ENCODE results near the gene SPOCK2.

Gene SPOCK2

DNA sequence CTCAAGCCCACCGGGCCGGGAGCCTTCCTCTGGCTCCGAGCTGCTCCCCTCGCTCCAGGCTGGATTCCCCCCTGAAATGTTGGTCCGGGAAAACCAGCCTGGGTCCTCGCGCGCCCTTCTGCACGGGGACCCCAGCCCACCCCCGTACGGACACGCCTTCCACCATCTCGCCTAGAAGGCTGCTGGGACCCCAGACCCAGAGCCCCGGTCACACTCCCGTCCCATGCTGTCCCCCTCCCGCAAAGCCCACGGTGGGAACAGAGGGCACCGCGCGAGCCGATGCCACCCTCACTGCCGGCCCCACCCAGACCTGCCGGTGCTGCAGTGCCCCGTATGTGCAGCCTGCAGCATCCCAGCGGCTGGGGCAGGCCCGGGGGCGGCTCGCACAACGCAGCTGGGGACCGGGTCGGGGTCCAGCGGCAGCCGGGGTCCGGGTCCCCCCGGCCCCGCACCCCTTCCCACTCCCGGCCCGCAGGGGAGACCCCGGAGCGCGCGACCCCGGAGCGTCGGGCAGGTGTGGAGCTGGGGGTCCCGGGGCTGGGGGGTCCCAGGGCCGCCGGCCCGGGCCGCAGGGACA is 871 bp downstream of the SPOCK2 start:
- FAIRE-seq = no peak

DNA sequence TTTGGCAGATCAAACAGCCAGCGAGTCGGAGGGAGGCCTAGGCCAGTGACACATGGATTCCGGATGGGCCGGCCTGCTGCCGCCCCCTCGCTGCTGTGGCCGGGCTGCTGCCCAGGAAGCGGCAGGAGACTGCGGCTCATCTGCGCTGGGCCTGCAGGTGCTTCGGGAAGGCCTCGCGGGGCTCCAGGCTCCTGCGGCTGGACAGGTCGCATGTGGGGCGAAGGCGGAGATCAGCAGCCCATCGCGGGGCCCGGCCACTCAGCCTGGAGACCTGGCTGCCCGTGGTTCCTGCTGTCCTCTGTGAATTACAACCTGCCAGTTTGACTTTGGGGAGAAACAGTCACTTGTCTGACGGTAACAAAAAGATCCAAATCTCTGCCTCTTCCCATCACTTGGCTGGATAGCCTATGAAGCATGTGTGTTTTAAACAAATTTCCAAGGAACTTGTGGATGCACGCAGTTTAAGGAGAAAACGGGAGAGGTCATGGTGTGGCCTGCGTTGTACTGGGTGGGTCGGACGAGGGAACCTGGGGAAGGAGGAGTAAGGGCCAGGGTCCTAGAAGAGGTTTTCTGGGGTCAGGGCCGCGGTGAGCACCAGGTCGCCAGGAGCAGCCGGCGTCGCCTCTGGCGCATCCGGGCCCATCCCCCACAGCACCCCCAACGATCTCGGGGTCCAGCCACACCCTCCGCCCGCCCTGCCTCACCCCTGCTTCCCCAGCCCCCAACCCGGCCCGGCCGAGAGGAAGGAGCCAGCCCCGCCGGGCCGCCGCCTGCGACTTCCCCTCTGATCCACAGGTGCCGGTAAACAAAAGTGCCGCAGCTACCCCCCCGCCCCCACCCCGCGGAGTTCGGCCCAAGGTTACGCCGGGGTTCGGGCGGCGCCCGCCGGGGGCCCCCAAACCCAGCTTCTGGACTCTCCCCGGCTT is 1.6 kb downstream of the SPOCK2 start:
- FAIRE-seq = no peak

DNA sequence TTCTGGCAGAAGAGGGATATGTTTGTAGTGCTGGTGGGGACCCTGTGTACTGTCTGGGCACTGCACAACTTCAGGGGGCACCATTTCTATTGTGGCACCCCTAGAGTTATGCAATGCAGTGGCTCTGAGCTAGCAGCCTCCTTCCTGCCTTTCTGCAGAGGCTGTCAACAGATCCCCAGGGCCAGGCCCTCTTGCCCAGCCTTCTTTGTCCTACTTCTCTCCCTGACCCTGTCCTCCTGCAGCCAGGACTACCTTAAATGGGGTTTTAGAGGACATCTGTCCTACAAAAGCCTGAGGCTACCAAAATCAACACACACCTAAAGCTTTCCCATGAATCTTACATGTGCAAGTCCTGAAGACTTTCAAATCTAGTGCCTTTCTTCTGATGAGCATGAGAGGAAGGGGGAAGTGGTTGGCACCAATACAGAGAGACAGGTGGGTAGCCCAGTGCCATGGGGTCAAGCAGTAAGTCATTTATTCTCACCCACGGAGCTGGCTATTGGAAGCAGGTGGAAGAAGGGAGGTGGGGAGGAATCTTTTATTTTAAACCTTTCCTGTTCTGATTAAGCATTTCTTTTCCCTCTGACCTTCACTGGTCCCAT is 2.4 kb downstream of the SPOCK2 start:
- no peak for FAIRE-seq

DNA sequence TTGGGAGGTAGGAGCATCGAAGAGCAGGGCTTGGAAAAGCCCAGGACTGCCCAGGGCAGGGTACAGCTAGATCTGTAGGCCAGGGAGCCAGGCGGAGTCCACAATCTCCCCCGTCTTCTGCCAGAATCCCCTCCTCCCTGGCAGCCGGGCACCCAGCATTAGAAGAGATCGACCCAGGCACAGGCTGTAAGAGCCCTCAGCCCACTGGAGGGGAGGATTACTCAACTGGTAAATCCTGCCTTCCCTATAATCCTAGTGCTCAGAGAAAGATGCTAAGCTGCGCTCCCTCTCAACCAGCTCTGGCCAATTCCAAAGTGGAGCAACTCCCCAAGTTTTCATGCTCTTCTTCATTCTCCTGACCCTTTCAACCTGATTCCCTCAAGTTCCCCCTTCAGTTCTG is 3.2 kb downstream of the SPOCK2 start:
- FAIRE-seq = no peak

DNA sequence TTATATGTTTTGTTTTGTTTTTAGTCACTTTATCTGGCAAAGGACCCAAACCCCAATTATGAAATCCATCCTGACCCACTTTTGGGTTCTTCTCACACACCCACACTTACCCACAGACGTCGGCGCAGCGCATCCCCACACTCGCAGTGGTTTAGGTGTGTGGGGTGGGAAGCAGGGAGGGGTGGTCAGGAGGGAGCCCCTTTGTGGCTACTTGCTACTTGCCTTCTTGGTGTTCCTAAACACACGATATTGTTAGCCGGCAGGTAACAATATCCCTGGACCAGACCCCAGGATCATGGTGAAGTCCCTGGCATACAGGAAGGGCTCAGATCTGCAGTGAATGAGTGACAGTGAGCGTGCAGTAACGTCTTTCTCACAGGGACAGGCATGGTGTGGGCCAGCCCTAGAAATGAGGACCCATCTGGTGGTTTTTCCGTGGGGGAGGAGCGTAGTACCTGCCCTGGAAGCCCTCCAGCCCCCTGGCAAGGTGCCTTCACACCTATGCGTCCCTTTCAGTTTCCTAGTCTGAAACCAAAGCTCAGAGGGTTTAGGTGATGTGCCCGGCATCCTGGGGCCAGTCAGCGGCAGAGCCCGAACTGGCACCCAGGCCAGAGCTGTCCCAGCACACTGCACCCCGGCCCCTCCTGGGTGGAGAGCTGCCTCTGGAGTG is 4.4 kb downstream of the SPOCK2 start:
- FAIRE-seq = no peak

DNA sequence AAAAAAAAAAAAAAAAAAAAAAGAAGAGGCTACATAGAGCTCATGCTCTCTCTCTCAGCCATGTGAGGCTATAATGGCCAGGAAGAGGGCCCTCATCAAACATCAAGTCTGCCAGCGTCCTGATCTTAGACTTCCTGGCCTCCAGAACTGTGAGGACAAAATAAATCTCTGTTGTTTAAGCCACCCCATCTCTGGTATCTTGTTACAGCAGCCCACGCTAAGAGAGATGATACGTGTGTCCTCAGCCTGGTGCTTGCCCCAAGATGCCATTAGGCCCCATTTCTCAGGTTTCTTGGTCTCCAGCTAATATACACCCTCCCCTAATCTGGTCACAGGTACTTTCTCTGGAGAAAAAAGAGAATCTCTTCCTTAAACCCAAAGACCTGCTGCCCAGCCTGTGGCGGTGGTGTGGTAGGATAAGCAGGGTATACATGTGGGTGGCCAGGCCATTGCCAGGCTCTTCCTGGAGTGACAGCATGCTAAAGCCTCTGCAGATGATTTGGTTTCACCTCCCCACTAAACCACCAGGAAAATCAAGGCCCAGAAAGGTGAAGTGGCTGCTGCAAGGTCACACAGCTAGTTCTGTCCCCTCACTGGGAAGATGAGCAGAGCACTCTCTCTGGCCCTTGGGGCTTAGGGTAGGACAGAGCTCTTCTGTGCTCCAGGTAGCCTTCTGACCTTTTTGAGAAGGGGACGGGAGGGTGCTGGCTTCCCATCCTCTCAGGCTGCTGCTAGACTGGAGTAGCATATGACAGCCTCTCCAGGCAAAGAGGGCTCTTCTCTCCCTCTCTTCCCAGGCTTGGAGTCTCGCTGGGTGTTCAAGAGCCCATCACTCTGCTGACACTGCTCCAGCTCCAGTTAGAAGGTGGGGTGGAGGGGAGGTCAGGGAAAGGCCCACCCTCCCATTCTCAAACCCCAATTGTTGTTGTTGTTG is 5.2 kb downstream of the SPOCK2 start:
- FAIRE-seq = no peak

DNA sequence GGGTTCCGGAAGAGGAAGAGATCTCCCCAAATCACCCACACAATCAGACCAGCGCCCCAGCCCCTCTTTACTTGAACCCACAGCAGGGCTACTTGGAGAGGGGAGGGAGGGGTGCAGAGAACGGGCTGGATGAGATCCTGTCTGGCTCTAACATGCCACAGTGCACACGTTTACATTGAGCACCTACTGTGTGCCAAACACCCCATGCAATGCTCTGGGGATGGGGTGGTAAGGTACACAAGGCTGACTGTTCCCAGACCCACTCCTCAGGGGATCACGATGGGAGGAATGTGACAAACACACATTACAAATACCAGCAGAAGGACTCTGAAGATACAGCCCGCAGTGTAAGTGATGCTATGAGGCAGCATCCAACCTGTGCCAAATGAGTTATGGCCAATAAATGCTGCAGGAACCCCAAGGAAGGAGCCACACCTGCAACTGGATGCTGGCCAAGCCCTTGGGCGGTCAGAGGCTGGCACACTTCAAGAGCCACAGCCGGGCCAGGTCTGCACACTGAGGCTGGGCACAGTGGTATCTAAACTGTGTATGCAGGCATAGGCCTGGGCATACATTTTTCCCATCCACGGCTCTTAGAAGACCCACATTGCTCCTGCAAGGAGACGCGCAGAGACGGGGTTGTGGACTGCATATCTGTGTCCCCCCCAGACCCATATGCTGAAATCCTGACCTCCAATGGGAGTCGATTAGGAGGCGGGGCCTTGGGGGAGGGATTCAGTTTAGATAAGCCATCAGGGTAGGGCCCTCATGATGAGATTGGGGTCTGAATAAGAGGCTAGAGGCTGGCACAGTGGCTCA is 6.4 kb downstream of the SPOCK2 start:
- no peak for FAIRE-seq

DNA sequence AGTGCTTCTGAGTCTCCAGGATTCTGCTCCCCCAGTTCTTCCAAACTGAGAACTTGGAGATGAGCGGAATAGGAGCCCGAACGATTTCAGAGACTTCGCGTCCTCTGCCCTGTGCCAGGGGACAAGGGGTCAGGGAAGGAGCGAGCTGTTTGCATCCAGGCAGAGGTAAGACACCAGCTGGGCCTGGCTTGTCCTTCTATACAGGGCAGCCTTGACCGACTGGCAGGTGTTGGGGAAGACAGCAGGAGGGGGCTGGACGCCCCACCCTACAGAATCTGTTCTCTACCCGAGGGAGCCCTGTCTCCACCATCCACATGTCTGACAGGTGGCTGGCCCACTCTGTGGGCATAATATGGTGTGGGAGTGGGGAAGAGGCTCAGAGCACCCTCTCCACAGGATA is 7.1 kb downstream of the SPOCK2 start:
- no peak for FAIRE-seq

DNA sequence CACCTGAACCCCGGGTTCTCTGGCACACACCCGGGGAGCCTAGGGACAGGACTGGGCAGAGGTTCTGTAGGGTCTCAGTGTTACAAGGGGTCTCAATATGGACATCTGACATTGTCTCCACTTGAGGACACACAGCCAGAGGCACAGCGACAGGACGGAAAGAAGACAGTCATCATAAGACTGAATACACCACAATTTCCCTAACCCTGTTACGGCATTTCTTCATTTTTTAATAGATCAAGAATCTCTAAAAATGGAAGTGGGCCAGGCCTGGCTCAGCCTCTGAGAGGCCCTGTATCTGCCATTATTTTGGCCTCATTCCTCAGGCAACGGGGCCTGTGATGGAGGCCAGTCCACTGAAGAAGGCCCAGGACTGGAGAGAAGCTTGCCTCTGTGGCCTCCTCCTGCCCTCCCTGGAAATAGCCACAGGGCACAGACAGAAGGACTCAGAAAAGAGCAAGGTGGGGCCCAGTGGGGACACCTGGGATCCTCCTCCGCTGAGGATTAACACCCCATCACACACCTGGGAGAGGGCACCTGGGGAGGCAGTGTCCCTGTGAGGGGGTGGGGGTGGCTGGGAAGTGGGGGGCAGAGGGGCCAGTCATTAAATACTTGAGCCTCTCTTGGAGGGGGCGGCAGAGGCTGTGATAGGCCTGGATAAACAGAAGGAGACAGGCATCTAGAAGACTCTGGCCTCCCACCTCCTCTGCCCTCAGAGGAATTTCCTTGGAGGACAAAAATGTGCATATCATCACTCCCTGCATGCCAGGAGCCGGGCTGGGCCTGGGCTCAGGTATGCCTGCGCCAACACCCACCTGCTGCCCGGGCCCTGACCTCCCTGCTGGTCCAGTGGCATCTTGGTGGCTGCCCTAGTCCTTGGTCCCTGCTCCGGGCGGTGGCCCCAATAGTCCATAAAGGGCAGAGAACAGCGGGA is 8.0 kb downstream of the SPOCK2 start:
- no peak for FAIRE-seq

DNA sequence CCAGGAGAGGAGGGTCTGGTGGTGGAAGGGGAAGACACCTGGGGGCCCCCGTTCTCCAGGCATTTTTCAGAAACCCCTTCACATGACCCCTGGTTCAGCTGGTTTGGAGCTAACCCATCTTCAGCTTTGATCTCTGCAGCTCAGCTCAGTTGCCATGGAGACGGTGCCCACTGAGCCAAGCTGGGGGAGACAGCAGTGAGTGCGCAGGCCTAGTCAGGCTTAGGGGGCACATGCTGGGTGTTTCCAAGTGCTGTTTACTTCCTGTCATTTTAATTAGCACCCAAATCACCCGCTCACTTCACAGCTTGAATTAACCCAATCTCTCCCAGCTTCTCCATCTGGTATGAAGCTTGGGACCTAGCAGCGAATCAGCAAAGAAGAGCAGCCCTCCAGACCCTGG is 9.0 kb downstream of the SPOCK2 start:
- no peak for FAIRE-seq

DNA sequence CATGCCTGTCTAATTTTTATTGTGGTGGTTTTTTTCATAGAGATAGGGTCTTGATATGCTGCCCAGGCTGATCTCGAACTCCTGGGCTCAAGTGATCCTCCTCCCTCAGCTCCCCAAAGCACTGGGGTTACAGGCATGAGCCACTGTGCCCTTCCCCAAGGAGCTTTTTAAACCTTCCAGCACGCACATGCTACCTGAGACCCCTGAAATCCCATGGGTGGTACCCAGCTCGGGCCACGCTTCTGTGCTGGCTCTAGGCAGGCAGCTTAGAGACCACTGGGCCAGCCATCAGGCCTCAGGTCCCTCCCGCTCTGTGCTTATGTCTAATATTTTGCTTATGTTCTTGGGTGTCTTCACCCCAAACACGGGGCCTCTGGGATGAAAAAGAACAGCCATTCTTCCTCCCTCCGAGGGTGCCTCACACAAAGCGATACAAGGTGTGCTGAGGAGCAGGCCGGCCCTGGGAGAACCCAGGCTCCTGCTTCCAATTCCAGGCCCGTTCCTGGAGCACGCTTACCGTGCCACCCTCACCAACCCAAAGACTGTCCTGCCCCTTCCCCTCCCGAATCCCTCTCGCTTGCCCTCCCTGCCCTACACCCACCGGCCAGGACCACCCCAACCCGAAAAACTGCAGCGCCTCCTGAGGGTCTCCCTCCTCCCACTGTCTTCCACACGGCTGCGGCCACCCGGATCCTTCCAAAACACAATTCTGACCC is 10.9 kb downstream of the SPOCK2 start:
- no peak for FAIRE-seq

DNA sequence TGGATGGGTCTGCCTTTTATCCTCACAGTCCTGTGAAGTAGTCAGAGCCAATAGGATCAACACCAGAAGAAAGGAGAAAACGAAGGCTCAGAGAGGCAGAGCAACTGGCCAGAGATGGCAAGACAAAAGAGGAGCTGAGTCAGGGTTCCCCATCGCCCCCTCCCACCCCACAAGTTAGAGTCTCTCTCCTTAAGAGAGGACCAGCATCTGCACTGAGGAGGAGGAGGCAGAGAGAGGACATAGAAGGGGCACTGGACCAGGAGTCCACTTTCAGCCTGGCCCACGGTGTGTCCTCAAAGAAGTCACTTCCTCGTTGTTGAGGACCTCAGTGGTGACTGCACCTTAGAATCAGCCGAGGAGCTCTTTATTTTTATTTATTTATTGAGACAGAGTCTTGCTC is 11.6 kb downstream of the SPOCK2 start:
- FAIRE-seq = no peak

DNA sequence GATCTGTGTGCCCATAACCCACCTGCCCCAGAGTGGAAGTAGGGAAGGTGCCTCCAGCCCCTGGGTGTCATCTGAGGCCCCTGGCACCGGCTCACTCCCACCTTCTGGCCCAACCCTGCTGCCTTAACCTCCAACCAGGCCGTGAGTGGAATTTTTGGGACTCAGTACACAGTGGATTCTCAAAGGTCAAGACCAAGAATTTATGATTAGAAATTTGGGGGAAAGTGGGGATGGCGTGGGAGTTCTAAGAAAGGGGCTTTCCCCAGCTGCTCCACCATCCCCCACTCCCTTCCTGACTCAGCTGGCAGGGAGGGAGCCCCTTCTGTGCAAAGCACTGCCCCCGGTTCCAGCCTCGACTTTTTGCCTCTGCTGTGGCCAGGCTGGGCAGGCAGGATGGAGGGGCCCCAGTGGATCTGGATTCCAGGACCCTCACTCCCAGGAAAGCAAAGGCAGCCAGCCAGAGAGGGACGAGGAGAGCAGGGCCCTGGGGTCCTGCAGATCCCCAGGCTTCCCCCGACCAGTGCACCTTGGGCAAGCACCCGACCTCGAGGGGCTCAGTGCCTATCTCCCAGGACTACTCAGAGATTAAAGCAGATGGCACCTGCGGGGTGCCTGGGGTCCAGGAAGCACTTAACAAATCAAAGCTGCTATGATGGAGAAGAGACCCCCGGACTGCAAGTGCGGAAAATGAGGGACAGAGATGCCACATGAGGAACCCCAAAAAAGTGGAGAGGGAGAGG is 12.8 kb downstream of the SPOCK2 start:
- no peak for FAIRE-seq

DNA sequence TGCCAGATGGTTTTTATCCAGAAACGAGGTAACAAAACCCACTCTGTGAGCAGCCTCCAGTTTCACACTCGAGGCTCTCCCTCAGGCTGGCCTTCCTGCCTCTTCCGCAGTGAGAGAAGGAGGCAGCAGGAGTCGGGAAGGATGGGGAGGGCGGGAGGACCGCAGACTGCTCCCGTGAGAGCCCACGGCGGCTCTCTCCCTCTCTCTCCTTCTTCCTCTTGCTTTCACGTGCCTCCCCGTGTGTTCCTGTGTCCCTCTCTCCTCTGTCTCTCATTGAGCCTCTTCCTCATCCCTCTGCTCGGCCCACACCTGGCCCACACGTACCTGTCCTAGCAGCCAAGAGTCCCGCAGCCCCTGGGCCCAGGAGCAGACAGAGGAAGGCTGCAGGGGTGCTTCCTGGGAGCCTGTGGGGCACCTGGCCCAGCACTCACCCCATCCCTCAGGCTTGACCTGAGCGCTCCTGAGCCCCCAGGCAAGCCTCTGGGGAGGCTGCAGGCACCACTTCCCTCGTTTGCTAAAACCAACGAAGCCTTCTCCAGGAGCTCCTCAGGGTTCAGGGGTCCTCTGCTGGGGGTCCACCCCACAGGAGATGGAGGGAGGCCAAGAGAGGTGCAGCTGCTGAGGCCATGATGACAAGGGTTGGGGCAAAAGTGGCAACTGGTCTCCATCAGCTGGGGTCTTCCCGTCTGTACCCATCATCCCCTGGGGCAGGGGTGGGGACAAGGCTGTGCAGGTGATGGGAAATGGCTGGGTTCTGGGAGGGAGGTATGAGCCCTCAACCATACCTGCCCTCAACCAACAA is 13.6 kb downstream of the SPOCK2 start:
- FAIRE-seq = no peak

DNA sequence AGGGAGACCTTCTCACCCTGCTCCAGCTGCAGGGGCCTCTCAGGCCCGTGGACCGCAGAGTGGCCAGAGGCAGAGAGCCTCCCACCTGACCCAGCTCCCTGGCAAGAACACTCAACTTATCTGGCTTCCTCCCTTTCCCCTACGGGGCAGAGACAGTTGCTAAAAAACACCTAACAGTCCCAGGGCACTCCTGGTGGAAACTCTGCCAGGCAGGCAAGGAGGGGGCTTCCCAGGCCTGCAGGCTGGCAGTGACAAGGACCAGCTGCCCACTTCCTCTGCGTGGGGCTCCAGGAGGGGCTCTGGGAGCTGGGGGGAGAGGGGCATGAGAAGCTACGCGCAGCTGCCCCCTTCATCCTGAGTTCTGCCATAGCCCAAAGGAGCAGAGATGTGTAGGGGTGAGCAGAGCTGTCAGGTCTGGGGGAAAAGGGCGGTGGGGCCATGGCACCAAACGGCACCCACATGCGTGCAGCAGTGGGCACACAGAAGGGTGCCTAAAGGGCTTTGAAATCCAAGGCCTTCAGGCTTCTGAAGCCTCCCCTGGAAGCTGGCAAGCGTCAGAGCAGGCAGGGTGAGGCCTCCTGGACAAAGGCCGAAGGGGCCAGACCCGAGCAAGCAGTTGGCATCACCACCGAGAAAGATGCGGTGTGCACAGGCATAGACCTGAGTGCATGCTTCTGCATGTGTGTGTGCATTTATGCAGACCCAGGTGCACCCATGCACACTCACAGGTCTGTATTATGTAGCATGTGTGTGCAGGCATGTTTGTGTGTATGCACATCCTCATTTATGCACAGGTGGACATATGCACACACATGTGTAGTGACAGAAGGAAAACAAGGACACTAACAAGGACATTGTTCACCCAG is 14.4 kb downstream of the SPOCK2 start:
- no peak for FAIRE-seq

DNA sequence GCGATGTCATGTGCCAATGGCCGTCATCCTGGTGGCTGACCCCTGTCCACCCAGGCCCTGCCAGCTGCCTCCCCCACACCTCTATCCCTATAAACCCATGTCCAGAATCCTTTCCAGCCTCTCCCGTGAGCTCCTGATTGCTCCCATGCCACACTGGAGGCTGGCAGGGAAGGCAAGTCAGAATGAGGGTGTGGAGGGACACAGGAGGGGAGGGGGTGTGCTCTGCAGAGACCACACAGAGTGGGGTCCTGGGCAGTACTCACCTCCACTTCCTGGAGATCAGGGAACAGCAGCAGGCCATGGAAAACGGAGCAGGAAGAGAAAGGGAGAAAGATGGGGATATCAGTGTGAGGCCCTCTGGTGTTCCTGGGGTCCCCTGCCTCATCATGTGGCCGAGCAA is 15.7 kb downstream of the SPOCK2 start:
- no peak for FAIRE-seq

DNA sequence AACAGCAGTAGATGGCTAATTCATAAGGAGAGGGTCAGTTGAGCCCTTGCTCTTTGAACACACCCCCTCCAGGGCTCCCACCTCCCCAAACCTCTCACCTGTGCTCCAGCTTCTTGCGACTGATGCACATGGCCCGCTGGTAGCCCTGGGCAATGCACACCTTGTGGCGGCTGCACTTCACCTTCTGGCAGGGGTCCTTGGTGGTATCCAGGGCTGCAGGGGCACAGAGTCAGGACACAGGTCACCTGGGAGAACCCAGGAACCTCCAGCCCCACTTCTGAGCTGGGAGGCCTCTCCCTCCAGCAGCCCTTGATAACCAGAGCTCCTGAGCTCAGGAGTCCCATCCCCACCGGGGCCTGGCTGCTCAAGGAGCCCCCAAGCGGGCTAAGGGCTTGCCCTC is 16.3 kb downstream of the SPOCK2 start:
- no peak for FAIRE-seq
